Measurements from ENCODE around the gene CAPN14.

CAPN14 gene

DNA sequence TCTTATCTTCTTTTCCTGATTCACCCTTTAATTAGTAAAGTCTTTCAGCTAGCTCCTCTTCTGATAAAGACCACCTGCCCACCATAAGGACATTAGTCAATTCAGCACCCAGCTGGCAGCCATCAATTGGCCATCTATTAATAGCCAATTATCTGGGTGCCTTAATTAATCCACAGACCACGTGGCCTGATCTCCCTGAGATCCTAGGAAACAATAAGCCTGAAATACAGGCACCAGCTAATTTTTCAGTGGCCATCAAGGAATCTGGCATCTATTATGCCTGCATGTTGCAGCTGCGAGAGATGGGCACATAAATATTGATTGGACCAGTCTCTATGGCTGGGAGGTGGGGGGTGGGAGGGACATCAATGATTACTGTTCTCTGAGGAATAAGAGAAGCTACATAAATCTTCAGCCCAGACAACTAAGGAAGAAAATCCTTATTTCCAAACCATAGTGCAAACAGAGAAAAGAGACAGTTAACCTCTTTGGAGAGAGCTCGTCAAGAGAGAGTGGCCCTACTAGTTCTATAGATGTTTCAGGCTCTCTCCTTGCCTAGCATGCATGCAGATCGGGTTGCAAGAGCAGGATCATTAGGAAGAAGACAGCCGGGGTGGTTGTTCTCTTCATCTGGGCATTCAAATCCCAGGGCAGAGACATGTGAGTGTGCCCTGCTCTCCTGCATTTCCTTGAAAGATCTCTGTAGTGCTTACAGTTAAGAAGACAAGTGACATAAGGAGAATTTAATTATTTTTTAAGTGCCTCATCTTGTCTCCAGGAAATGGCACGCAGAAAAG lies 87.7 kb downstream of the CAPN14 start:
- no peaks in the 10 kb centered on the region for H3K4me1 Mint-ChIP-seq (ENCODE audit: low read depth in 2 of 2)
- H3K36me3 Mint-ChIP-seq (ENCODE audit: insufficient read depth) = no peaks in the 10 kb centered on the region
- ATAC-seq (replicated peaks) = no peak
- H3K27me3 Mint-ChIP-seq = peaks cover 30 to 77% of the 10 kb centered on the region in 2 donors
- H3K27ac Mint-ChIP-seq = no peak overlapping the region
- DNase-seq = no peak
- H3K4me3 Mint-ChIP-seq = no peak overlapping the region
- H3K9me3 Mint-ChIP-seq = no peaks in the 10 kb centered on the region

DNA sequence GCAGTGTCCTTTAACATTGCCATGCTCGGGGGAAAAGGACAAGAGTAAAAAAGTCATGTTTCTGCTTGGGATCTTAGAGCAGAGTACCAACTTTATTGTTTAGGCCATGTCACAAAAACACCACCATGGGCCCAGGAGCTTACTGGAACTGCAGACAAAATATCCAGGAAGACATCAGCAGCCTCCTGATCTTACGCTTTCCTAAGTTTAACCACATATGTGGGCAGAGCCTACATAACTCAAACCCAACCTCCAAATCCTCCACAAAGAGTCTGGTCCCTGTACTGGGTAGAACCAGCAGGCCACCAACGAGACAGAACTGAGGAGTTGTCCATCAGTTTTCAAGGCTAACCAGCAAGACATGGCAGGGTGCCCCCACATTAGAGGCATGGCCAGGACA lies 89.4 kb downstream of the CAPN14 start:
- Mint-ChIP-seq H3K27me3 (peaks cover 24 to 74% of the 10 kb centered on the region in 2 donors), H3K27ac (no peak overlapping the region), H3K4me3 (no peak overlapping the region), H3K4me1 (ENCODE audit: low read depth in 2 of 2) (no peaks in the 10 kb centered on the region), H3K9me3 (no peaks in the 10 kb centered on the region), H3K36me3 (ENCODE audit: insufficient read depth) (no peaks in the 10 kb centered on the region)
- DNase-seq (no peak), ATAC-seq (replicated peaks) (no peak)

DNA sequence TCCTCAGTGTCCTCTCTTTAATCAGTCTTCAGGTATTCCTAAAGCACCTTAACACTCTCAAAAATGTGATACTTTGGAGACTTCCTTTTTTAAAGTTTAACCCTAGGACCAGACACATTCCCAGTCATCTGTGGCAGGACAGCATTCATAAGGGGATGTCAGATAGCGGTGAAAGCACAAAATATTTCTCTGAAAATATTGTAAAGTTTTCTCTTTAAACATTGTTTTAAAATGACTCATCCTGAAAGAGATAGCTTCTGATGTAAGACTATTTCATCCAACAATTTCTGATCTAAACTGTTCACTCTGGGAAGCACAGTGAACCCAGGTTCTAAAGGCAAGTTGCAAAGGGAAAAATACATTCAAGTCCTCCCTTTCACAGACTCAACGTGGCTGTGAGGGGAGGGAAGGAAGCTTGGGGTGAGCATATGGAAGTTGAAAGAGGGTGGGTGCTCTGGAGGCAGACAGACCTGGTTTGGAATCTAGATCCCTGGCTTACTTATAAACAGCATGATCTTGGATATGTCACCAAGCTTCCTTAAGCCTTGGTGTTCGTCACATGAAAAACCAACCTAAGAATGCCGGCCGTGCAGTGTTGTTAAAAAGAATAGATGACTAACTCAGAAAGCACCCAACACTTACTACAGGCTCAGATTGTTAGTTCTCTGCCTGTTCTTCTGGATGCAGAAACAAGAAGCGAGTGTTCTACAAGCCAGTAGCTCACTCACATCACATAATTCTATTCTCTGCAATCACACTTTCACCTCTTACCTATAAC lies 91.2 kb downstream of the CAPN14 start:
- Mint-ChIP-seq H3K4me3 (no peak overlapping the region), H3K4me1 (ENCODE audit: low read depth in 2 of 2) (no peaks in the 10 kb centered on the region), H3K9me3 (no peaks in the 10 kb centered on the region), H3K27me3 (peaks cover 30 to 73% of the 10 kb centered on the region in 2 donors), H3K27ac (no peak overlapping the region), H3K36me3 (ENCODE audit: insufficient read depth) (no peaks in the 10 kb centered on the region)
- ATAC-seq (replicated peaks) (no peak), DNase-seq (no peak)

DNA sequence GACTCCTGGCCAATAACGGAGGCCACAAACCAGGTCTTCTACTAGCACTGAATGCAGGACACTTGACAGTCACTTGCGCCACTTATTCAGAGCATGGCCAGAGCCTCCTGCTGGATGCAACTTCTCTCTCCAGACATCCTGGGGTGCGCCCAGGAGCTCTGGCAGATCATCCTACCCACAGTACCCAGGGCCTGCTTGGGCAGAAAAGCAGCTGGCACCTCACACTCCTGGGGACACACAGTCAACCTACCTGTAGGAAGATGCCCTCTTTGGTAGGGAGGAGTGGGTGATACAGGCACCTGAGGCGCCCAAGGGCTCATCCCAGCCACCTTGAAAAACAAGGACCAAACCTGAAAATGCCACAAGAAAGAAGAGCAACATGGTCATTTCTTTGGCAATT lies 92.4 kb downstream of the CAPN14 start:
- Mint-ChIP-seq H3K27me3 (peaks cover 35 to 67% of the 10 kb centered on the region in 2 donors), H3K27ac (no peak overlapping the region), H3K36me3 (ENCODE audit: insufficient read depth) (no peaks in the 10 kb centered on the region), H3K4me3 (no peak overlapping the region), H3K9me3 (no peaks in the 10 kb centered on the region), H3K4me1 (ENCODE audit: low read depth in 2 of 2) (no peaks in the 10 kb centered on the region)
- DNase-seq = no peak
- no peak for ATAC-seq (replicated peaks)
